H1 (cell line): ENCODE data around the gene MEF2D. TPM values are rescaled to one million over a fixed set of nuclear protein-coding genes. Genes with fewer than 3 reads are reported as not detected.

ENCODE experiments used
- CTCF ChIA-PET: fragments of 300-600 bp; sonication (Branson Sonifier 250); formaldehyde crosslinking; loops from one replicate; lab custom pipeline; 2021; ENCODE audit not compliant: partially characterized antibody; lab: Charles Lee
- POLR2A ChIA-PET: fragments of 300-600 bp; sonication (Branson Sonifier 250); formaldehyde crosslinking; loops from one replicate; lab custom pipeline; 2021; ENCODE audit warnings: inconsistent platforms; ENCODE audit not compliant: partially characterized antibody; lab: Charles Lee
- DNase-seq, 2 experiments: peaks; one replicate each; pipeline versions ENCODE4 v3.0.0 to v3.0.0-alpha.2; 2010 to 2022; ENCODE audit warnings: low spot score in 2 of 2, low read depth in 1 of 2, mixed read lengths in 1 of 2
- FAIRE-seq: peaks from 2 replicates; lab custom pipeline; 2011; peaks lifted over from hg19 to GRCh38; lab: Jason Lieb, UNC
- H2AFZ ChIP-seq: 2 replicates; pipeline ENCODE4 v1.8.1; 2012; ENCODE audit warnings: low read length, inconsistent platforms
- H2AK5ac ChIP-seq: 2 replicates; pipeline ENCODE4 v1.6.1; 2013; ENCODE audit warnings: low read depth, low read length
- H2BK120ac ChIP-seq: replicated peaks from 2 replicates; pipeline ENCODE3; 2013; ENCODE audit warnings: low read depth, low read length, inconsistent platforms
- H2BK12ac ChIP-seq: 2 replicates; pipeline ENCODE4 v1.6.1; 2013; ENCODE audit warnings: low read depth, low read length
- H2BK15ac ChIP-seq: 2 replicates; pipeline ENCODE4 v1.6.1; 2013; ENCODE audit warnings: low read length
- H2BK20ac ChIP-seq: 2 replicates; pipeline ENCODE4 v1.6.1; 2013; ENCODE audit warnings: low read length
- H2BK5ac ChIP-seq: 2 replicates; pipeline ENCODE4 v1.6.1; 2013; ENCODE audit warnings: low read depth, low read length
- H3K14ac ChIP-seq: 2 replicates; pipeline ENCODE4 v1.6.1; 2013; ENCODE audit warnings: inconsistent platforms; ENCODE audit not compliant: insufficient read length
- H3K18ac ChIP-seq: 2 replicates; pipeline ENCODE4 v1.6.1; 2013; ENCODE audit warnings: low read length; ENCODE audit errors: extremely low read depth
- H3K23ac ChIP-seq: 2 replicates; pipeline ENCODE4 v1.6.1; 2013; ENCODE audit warnings: inconsistent platforms; ENCODE audit not compliant: insufficient read length
- H3K23me2 ChIP-seq: 2 replicates; pipeline ENCODE4 v1.6.1; 2013; ENCODE audit warnings: low read depth, low read length
- H3K27ac ChIP-seq: 2 replicates; pipeline ENCODE4 v1.6.1; 2011; ENCODE audit warnings: low read depth, low read length, inconsistent platforms
- H3K27me3 ChIP-seq, 4 experiments: replicated peaks in 1 of 4; 1 replicate in 1 of 4; 2 replicates in 3 of 4; pipeline versions ENCODE4 v1.6.1 to v1.8.1; 2011 to 2013; ENCODE audit warnings: low read length in 3 of 4, mild to moderate bottlenecking in 3 of 4, inconsistent platforms in 2 of 4, mixed read lengths in 2 of 4, moderate library complexity in 1 of 4; ENCODE audit not compliant: control insufficient read depth in 3 of 4, insufficient read depth in 3 of 4; ENCODE audit errors: extremely low read depth in 1 of 4
- H3K36me3 ChIP-seq, 4 experiments: 2 replicates each; pipeline versions ENCODE4 v1.6.1 to v1.8.1; 2011 to 2013; ENCODE audit warnings: mild to moderate bottlenecking in 4 of 4, low read length in 3 of 4, moderate library complexity in 2 of 4, control low read depth in 1 of 4, inconsistent platforms in 1 of 4; ENCODE audit not compliant: insufficient read depth in 4 of 4, control insufficient read depth in 2 of 4
- H3K4ac ChIP-seq: replicated peaks from 2 replicates; pipeline ENCODE3; 2013; ENCODE audit warnings: low read length, low read depth, mixed read lengths, inconsistent platforms; ENCODE audit not compliant: insufficient read length
- H3K4me1 ChIP-seq, 4 experiments: replicated peaks in 1 of 4; 1 replicate in 1 of 4; 2 replicates in 3 of 4; pipeline versions ENCODE4 v1.6.1 to v1.8.1; 2011 to 2013; ENCODE audit warnings: low read length in 3 of 4, inconsistent platforms in 2 of 4, mixed read lengths in 1 of 4; ENCODE audit not compliant: insufficient read depth in 4 of 4, control insufficient read depth in 3 of 4
- H3K4me2 ChIP-seq, 2 experiments: 2 replicates each; pipeline versions ENCODE4 v1.6.1 to v1.8.1; 2011 to 2013; ENCODE audit warnings: low read depth in 2 of 2, low read length in 2 of 2, control low read depth in 1 of 2, inconsistent platforms in 1 of 2, mild to moderate bottlenecking in 1 of 2; ENCODE audit not compliant: insufficient read depth in 1 of 2
- H3K4me3 ChIP-seq, 4 experiments: fragments of 200-600, 300-600 bp in 1 of 4; sonication (generic), shearing (Covaris generic), sonication (Bioruptor Twin) in 1 of 4; 2 replicates each; pipeline versions ENCODE4 v1.5.1 to v1.8.1; 2011 to 2016; ENCODE audit warnings: low read length in 4 of 4, low read depth in 3 of 4, control low read depth in 2 of 4, inconsistent platforms in 2 of 4, mild to moderate bottlenecking in 2 of 4, mixed read lengths in 1 of 4, moderate library complexity in 1 of 4; ENCODE audit not compliant: insufficient read depth in 2 of 4; ENCODE audit errors: extremely low read depth in 1 of 4
- H3K56ac ChIP-seq: replicated peaks from 2 replicates; pipeline ENCODE3; 2013; ENCODE audit warnings: low read depth, mild to moderate bottlenecking, mixed read lengths, low read length, inconsistent platforms; ENCODE audit not compliant: insufficient read length
- H3K79me1 ChIP-seq: 2 replicates; pipeline ENCODE4 v1.6.1; 2013; ENCODE audit warnings: low read depth, low read length, control low read depth
- H3K79me2 ChIP-seq, 2 experiments: 2 replicates each; pipeline versions ENCODE4 v1.6.1 to v1.8.1; 2012 to 2013; ENCODE audit warnings: low read length in 2 of 2, mild to moderate bottlenecking in 2 of 2, inconsistent platforms in 1 of 2; ENCODE audit not compliant: insufficient read depth in 2 of 2, control insufficient read depth in 1 of 2
- H3K9ac ChIP-seq, 4 experiments: replicated peaks in 1 of 4; 1 replicate in 1 of 4; 2 replicates in 3 of 4; pipeline versions ENCODE4 v1.6.1 to v1.8.1; 2011 to 2013; ENCODE audit warnings: low read depth in 3 of 4, low read length in 3 of 4, control low read depth in 2 of 4, mild to moderate bottlenecking in 2 of 4, moderate library complexity in 2 of 4, inconsistent platforms in 1 of 4; ENCODE audit errors: extremely low read depth in 1 of 4
- H3K9me3 ChIP-seq, 2 experiments: 2 replicates each; pipeline versions ENCODE4 v1.6.1 to v1.8.1; 2012 to 2013; ENCODE audit warnings: mild to moderate bottlenecking in 2 of 2, moderate library complexity in 2 of 2, control low read depth in 1 of 2, inconsistent platforms in 1 of 2, low read depth in 1 of 2, low read length in 1 of 2, mixed read lengths in 1 of 2; ENCODE audit not compliant: insufficient read depth in 2 of 2
- H4K20me1 ChIP-seq, 2 experiments: replicated peaks in 1 of 2; 2 replicates each; pipeline versions ENCODE3 to v1.8.1; 2011 to 2013; ENCODE audit warnings: inconsistent platforms in 2 of 2, low read length in 2 of 2, mild to moderate bottlenecking in 1 of 2; ENCODE audit not compliant: insufficient read depth in 2 of 2, control insufficient read depth in 1 of 2
- H4K5ac ChIP-seq: 2 replicates; pipeline ENCODE4 v1.6.1; 2013; ENCODE audit warnings: low read length, low read depth, mixed read lengths, inconsistent platforms; ENCODE audit not compliant: insufficient read length
- H4K8ac ChIP-seq: 2 replicates; pipeline ENCODE4 v1.8.0; 2013; ENCODE audit warnings: mild to moderate bottlenecking, moderate library complexity, low read length, inconsistent platforms; ENCODE audit not compliant: insufficient read depth; ENCODE audit errors: extremely low read depth
- H4K91ac ChIP-seq: replicated peaks from 2 replicates; pipeline ENCODE3; 2013; ENCODE audit warnings: low read length, mixed read lengths, inconsistent platforms; ENCODE audit not compliant: insufficient read length
- KDM1A ChIP-seq: fragments of 200-600, 300-600 bp; sonication (generic); IDR thresholded peaks from 2 replicates; pipeline ENCODE4 v1.7.1; 2016; ENCODE audit warnings: mild to moderate bottlenecking, low read length, borderline replicate concordance
- SIRT6 ChIP-seq: IDR thresholded peaks from one replicate; pipeline ENCODE4 v1.7.1; 2012; ENCODE audit warnings: low read length, inconsistent platforms
- WGBS, 2 experiments: shearing (Covaris generic) in 1 of 2; methylation state at CpG; one replicate each; pipeline versions ENCODE4 v1.1.6 to v1.1.7; 2013 to 2015; ENCODE audit warnings: low lambda C conversion rate in 2 of 2, mixed read lengths in 2 of 2, inconsistent platforms in 1 of 2, low coverage in 1 of 2, missing lambda C conversion rate in 1 of 2; ENCODE audit not compliant: insufficient replicate concordance in 2 of 2, insufficient coverage in 1 of 2, insufficient read length in 1 of 2; ENCODE audit errors: extremely low coverage in 1 of 2, missing lambda C conversion rate in 1 of 2; 5-methylcytosine and 5-hydroxymethylcytosine counted together
- polyA plus RNA-seq, 7 experiments: library from polyadenylated mRNA; depleted of rRNA in 3 of 7; stranded (reverse) in 5 of 7; unstranded in 2 of 7; fragments of >200 nt in 5 of 7; fragments of 200-250 nt in 2 of 7; gene quantifications; 1 replicate in 5 of 7; 2 replicates in 1 of 7; 4 replicates in 1 of 7; pipeline versions ENCODE4 v1.2.1 to v1.2.3, GENCODE V29; 2011 to 2013; ENCODE audit warnings: missing spikeins in 2 of 7, mixed read lengths in 2 of 7
- total RNA-seq: library from RNA; stranded (reverse); fragmentation: NEBNext Ultra II Directional; extraction: Animal tissue kit (Norgen Biotek cat#: 25700); gene quantifications from 2 replicates; pipeline ENCODE4 v1.2.1, GENCODE V29; 2021

Gene MEF2D
- total and polyA plus RNA-seq, 2 of the 8 experiments (the other 6 are each of a cell fraction or from before 2014, with no cell fraction given) = 17.3 to 20.3 TPM

- Histone ChIP-seq H3K23ac (no peak overlapping the region), H3K36me3 (no peaks in the 10 kb centered on the region), H4K91ac (no peak overlapping the region), H2BK20ac (peak overlapping the region; percentile 86), H4K5ac (no peak overlapping the region), H2BK5ac (peak overlapping the region; percentile 60; the same call in 1 of the 2 replicates), H3K4ac (no peak overlapping the region), H3K56ac (no peak overlapping the region), H2AK5ac (peak overlapping the region; percentile 66; the same call in 1 of the 2 replicates), H3K4me2 (0 out of 4 replicates have a peak overlapping the region, but pooled peaks of 1 of the 2 experiments have one; percentile 90), H2BK15ac (peak overlapping the region; percentile 61; the same call in 1 of the 2 replicates), H3K27me3 (no peaks in the 10 kb centered on the region), H3K23me2 (peaks cover 12% of the 10 kb centered on the region), H3K9me3 (no peaks in the 10 kb centered on the region), H2BK120ac (no peak overlapping the region), H3K18ac (no peak overlapping the region), H3K79me2 (peaks cover 12 to 88% of the 10 kb centered on the region in 2 experiments), H3K27ac (no peak overlapping the region), H3K9ac (no peak overlapping the region; a peak in 1 of 7 replicates), H3K4me1 (peaks cover 27 to 56% (median 41%) of the 10 kb centered on the region in 4 experiments), H2BK12ac (0 out of 2 replicates have a peak overlapping the region, but pooled peaks have one; percentile 7), H4K20me1 (peaks cover 2 to 8% of the 10 kb centered on the region in 2 experiments), H3K14ac (no peak overlapping the region), H3K4me3 (no peak overlapping the region), H4K8ac (no peak overlapping the region), H3K79me1 (peaks cover 47% of the 10 kb centered on the region), H2AFZ (no peak overlapping the region)
- POLR2A ChIA-PET = interaction anchor here (0.8 to 16.1 kb wide), 2 partner anchors 7 to 19 kb away, joined by 3 to 166 read pairs; partner anchors contain the start of gene MEF2D
- CTCF ChIA-PET = interaction anchor here (0.8 to 17.4 kb wide), 4 partner anchors 9 to 113 kb away, joined by 3 to 236 read pairs (median 4); no protein-coding TSS in a partner anchor
- 84% methylated on average over 9 of the region's 9 CpGs; no CpG with 5 or more reads in 1 of the 2 experiments for WGBS, 2 experiments
- DNase-seq (no peak), FAIRE-seq (no peak)
- no peak for TF ChIP-seq SIRT6
- peak; percentile 61; the same call in 1 of the 2 replicates for TF ChIP-seq KDM1A
Measured at GRCh38 chr1:156495401-156496140, 5.0 kb downstream of the MEF2D start.
